HuH-7 (cell line): ENCODE data around the gene LRRFIP1.

Experiments used
- DNase-seq: peaks from one replicate; pipeline ENCODE4 v3.0.0; 2011; ENCODE audit warnings: low spot score

Gene LRRFIP1

GRCh38 chr2:237616734-237617586, 10.4 kb upstream of the LRRFIP1 start:
- DNase-seq, result no peak

DNA sequence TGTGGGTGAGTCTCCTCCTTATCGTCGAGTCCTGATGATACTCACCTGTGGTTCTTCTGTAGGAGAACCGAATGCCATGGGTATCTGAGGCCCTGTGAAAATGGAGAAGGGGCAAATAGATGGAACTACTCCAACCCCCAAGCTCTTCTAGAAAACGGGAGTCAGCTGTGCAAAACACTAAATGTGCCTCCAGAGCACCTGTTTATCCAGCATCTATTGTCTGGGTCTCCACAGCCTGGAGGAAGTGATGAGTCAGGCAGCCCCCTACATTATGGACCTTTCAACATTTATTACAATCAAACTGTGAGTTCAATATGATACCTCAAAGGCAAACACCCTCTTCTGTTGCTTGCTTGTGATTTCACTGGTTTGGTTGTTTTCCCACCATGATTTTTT, 9.8 kb upstream of the LRRFIP1 start:
- no peak for DNase-seq

GRCh38 chr2:237618449-237618848, 8.9 kb upstream of the LRRFIP1 start:
- DNase-seq, result no peak

DNA sequence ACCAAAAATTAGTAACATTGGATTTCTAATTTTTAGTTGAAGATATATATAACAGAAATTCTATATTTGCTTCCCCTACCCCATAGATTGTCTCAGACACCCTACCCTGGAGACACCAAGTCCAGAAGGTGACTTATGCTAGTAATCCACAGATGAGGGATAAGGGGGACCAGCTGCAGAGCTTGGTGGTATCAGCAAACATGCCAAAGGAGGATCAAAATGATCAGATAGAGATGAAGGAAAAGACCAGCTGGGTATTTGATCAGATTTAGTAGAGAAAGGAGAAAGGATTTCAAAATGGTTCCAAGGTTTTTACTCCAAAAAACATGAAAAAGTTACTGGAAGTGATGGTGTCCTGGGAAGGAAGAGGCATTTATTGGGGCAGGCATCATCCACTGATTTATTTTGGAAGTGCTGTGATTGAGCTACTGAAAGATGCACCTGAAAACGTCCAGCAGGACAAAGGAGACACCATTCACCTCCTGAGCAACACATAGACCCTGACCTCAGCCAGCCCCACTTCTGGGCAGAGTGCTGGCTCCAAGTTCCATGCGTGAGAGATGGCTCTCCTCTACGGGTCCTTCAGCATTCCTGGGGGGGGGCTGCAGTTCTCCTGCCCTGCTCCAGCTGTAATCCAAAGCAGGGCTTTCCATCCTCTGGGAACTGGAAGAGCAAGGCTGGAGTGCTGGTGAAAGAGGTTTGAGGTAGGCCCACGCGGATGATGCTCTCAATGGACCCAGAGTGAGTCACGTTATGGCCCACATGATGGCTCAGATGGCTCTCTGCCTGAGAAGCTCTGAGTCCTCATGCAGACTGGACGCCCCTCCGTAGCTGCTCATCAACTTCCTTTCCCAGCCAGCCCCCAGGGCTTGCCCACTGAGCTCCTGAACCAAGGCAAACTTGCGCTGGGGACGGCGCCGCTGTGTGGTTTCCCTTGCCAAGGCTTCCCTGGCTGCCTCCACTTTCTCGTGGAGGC, 3.7 kb upstream of the LRRFIP1 start:
- no peak for DNase-seq

DNA sequence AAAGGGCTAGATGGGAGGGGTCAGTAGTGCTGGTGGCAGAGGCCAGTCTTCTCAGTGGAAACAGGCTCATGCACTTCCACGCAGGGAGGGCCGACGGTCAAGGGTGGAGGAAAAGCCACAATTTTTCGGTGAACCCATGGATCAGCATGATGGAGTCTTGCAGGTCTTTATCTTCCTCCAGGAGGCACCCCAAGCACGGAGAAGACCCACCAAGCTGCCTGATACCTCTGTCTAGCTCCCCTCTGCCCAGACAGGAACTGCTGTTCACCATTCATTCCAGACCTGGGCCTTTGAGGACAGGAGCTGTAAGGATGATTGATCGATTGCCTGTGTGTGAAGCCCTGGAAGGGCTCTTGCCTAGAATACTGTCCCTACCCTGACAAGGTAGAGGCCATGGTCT, 2.8 kb upstream of the LRRFIP1 start:
- DNase-seq, result no peak

DNA sequence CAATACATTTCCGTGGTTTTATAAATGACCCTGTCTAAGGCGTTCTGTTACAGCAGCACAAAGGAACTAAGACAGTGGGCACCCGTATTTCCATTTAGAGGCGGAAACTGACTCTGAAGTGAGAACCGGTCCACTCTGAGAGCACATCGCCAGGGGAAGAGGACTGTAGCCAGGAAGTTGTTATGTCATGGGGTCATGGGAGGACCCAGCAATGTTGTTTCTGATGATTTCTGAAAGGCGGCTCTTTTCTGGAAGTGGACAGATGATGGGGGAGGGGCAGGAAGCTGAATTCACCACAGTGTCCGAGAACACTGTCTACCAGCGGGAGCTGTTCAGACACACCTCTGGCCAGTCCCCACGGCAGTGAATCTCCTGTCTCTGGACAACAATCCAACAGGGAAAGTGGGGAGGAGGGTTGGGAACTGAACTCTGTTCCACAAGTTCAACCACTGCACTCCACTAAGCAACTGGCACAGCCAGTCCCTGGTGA, 2.1 kb upstream of the LRRFIP1 start:
- DNase-seq, result no peak

- no peak for DNase-seq
These were observed 1.6 kb upstream of the LRRFIP1 start for GRCh38 chr2:237625777-237626176.

DNA sequence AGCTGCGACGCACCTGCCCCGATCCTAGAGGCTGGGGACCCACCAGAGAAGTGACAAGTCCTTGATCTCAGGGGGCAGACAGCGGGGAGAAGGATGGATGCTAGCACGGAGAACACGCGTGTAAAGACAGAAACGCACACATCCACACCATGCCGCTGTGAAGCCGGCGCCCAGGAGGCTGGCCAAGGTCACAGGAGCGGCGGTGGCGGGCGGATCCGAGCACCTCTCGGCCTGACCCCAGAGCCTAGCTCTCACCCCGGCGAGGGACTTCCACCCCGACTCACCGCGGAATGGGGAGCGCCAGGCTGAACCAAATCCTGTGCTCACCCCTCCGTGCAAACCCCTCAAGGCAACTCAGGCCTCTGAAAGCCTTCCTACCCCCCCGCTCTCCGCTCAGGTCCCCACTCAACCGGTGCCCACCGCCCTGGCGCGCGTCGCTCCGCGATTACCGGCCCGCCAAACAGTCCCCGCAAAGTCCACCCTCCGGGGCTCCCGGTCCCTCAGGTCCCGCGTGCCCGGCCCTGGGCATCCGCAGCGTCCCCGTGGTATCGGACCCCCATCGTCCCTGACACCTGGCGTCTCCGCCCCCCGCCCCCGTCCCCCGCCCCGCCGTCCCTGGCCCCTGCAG, 460 bp upstream of the LRRFIP1 start:
- no peak for DNase-seq

GRCh38 chr2:237628247-237629187, 1.1 kb downstream of the LRRFIP1 start:
- no peak for DNase-seq

GRCh38 chr2:237629188-237629534, 1.8 kb downstream of the LRRFIP1 start:
- DNase-seq, result no peak

DNA sequence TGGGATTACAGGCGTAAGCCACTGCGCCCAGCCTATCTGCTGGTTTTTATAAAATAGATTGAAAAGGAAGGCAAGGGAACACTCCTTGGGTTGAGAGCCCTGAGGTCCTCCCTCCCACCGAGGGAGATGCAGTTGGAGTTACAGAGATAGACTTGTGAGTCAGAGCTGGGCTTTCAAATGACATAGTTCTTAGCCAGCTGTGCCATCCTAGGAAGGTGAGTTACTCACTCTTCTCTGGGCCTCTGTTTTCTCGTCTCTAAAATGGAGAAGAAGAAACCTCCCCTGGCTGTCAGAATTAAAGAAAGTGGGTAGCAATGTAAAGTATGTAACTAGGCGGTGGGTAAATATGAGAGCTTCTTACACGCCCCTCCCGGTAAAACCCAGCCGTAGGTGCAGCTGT, 2.4 kb downstream of the LRRFIP1 start:
- DNase-seq, result no peak

GRCh38 chr2:237630216-237631000, 3.0 kb downstream of the LRRFIP1 start:
- no peak for DNase-seq

- DNase-seq, result no peak
These were observed 3.8 kb downstream of the LRRFIP1 start for GRCh38 chr2:237631007-237631785.

GRCh38 chr2:237631801-237632585, 4.6 kb downstream of the LRRFIP1 start:
- DNase-seq, result no peak

- no peak for DNase-seq
These were observed 5.7 kb downstream of the LRRFIP1 start for GRCh38 chr2:237633061-237633561.

- DNase-seq, result no peak
These were observed 9.2 kb downstream of the LRRFIP1 start for GRCh38 chr2:237636578-237636977.

- no peak for DNase-seq
These were observed 10.2 kb downstream of the LRRFIP1 start for GRCh38 chr2:237637429-237638135.

- no peak for DNase-seq
These were observed 10.8 kb downstream of the LRRFIP1 start for GRCh38 chr2:237638176-237638575.
